ENCODE measurements around the gene ST6GALNAC2.

- TF ChIP-seq CTCF (IDR thresholded peaks at IDR 0.05 in 2 of 3, conservative IDR thresholded peaks at IDR 0.05 in 1 of 3; ENCODE audit: control insufficient read depth in 2 of 3, extremely low read depth in 1 of 3, insufficient read depth in 1 of 3, low read depth in 3 of 3, low read length in 3 of 3) = no peak
- no peak for TF ChIP-seq CHD4 (IDR thresholded peaks at IDR 0.05)
- no peak for TF ChIP-seq GABPA (IDR thresholded peaks at IDR 0.05; ENCODE audit: low read depth)
- TF ChIP-seq REST (IDR thresholded peaks at IDR 0.05; ENCODE audit: low read depth, low read length) = no peak
- TF ChIP-seq ATF2 (IDR thresholded peaks at IDR 0.05; ENCODE audit: low read length) = no peak
- no peak for TF ChIP-seq SPI1 (IDR thresholded peaks at IDR 0.05; ENCODE audit: borderline replicate concordance, insufficient read depth, low read depth, low read length)
- TF ChIP-seq STAT1 (conservative IDR thresholded peaks at IDR 0.05) = no peak
- TF ChIP-seq YY1 (IDR thresholded peaks at IDR 0.05; ENCODE audit: low read depth, low read length) = no peak
- no peak for TF ChIP-seq POLR2AphosphoS5 (IDR thresholded peaks at IDR 0.05; ENCODE audit: low read length)
- no peak for TF ChIP-seq MAX (IDR thresholded peaks at IDR 0.05; ENCODE audit: low read depth, low read length)
- no peak for TF ChIP-seq RFX5 (IDR thresholded peaks at IDR 0.05; ENCODE audit: low read depth, low read length)
- no peak for TF ChIP-seq BCLAF1 (IDR thresholded peaks at IDR 0.05)
- TF ChIP-seq POLR2A (IDR thresholded peaks at IDR 0.05; ENCODE audit: low read depth, low read length) = no peak
- no peak for TF ChIP-seq CREB1 (IDR thresholded peaks at IDR 0.05; ENCODE audit: low read depth)
Measured at GRCh38 chr17:76570457-76570856, 15.2 kb downstream of the ST6GALNAC2 start.

All from GM12878 (cell line).